Right renal pelvis (tissue), 4 donors: ENCODE measurements around the gene GLI2. TPM values are rescaled to one million over a fixed set of nuclear protein-coding genes. Genes with fewer than 3 reads are reported as not detected.

Experiments used
- DNase-seq, 4 donors: peaks; one replicate each; pipeline ENCODE4 v3.0.0-alpha.2; 2013; ENCODE audit warnings: low read depth in 4 of 4, low spot score in 3 of 4, missing footprints in 1 of 4
- polyA plus RNA-seq, 4 donors: library from polyadenylated mRNA; unstranded; fragments of 120-200 nt; gene quantifications; one replicate each; pipeline ENCODE4 v1.2.1, GENCODE V29; 2013; ENCODE audit not compliant: insufficient read length in 4 of 4

Gene GLI2
- polyA plus RNA-seq, 4 donors, result 9.6 to 11.8 (median 11.2) TPM

GRCh38 chr2:120783969-120784372, 48.3 kb downstream of the GLI2 start:
- no peak for DNase-seq
